SK-N-SH treated with all-trans-retinoic acid at 6 μM for 48 hours (cell line): Measurements from ENCODE around the gene ARHGAP15.

ENCODE experiments used
- CREB5 ChIP-seq: fragments of 250-450 bp; sonication (Bioruptor Pico); IDR thresholded peaks from 2 replicates; pipeline ENCODE4 v1.5.1; 2020; ENCODE audit warnings: low read depth, mild to moderate bottlenecking, moderate library complexity
- PATZ1 ChIP-seq: fragments of 250-450 bp; sonication (Bioruptor Pico); IDR thresholded peaks from 2 replicates; pipeline ENCODE4 v1.8.0; 2020; ENCODE audit warnings: mild to moderate bottlenecking, moderate library complexity, borderline replicate concordance
- TSHZ2 ChIP-seq: fragments of 250-450 bp; sonication (Bioruptor Pico); IDR thresholded peaks from 2 replicates; pipeline ENCODE4 v1.5.0; 2020; ENCODE audit warnings: mild to moderate bottlenecking, moderate library complexity
- ZC3H10 ChIP-seq: fragments of 250-450 bp; sonication (Bioruptor Pico); IDR thresholded peaks from 2 replicates; pipeline ENCODE4 v1.5.1; 2021; ENCODE audit warnings: mild to moderate bottlenecking, moderate library complexity
- ZFP3 ChIP-seq: fragments of 250-450 bp; sonication (Bioruptor Pico); IDR thresholded peaks from 2 replicates; pipeline ENCODE4 v1.5.0; 2020; ENCODE audit warnings: mild to moderate bottlenecking, moderate library complexity
- ZNF70 ChIP-seq: fragments of 450-650 bp; formaldehyde crosslinking; IDR thresholded peaks from 2 replicates; pipeline ENCODE4 v1.5.0; 2020; ENCODE audit warnings: mild to moderate bottlenecking, moderate library complexity
- TF ChIP-seq, protein P1 (sequence below): fragments of 250-450 bp; sonication (Bioruptor Pico); IDR thresholded peaks from 2 replicates; pipeline ENCODE4 v1.5.1; 2021; ENCODE audit warnings: mild to moderate bottlenecking, moderate library complexity

GRCh38 chr2:143402451-143402850 is 273.2 kb downstream of the ARHGAP15 start:
- TF ChIP-seq TSHZ2 (CRISPR knock-in tag) (no peak), ZNF70 (no peak), PATZ1 (CRISPR knock-in tag) (no peak), ZFP3 (CRISPR knock-in tag) (no peak), CREB5 (CRISPR knock-in tag) (no peak), ZC3H10 (CRISPR knock-in tag) (no peak)
- TF ChIP-seq, protein P1, sequence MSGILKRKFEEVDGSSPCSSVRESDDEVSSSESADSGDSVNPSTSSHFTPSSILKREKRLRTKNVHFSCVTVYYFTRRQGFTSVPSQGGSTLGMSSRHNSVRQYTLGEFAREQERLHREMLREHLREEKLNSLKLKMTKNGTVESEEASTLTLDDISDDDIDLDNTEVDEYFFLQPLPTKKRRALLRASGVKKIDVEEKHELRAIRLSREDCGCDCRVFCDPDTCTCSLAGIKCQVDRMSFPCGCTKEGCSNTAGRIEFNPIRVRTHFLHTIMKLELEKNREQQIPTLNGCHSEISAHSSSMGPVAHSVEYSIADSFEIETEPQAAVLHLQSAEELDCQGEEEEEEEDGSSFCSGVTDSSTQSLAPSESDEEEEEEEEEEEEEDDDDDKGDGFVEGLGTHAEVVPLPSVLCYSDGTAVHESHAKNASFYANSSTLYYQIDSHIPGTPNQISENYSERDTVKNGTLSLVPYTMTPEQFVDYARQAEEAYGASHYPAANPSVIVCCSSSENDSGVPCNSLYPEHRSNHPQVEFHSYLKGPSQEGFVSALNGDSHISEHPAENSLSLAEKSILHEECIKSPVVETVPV (CRISPR knock-in tag): no peak
